ENCODE data around the gene CPEB3.

Gene CPEB3

DNA sequence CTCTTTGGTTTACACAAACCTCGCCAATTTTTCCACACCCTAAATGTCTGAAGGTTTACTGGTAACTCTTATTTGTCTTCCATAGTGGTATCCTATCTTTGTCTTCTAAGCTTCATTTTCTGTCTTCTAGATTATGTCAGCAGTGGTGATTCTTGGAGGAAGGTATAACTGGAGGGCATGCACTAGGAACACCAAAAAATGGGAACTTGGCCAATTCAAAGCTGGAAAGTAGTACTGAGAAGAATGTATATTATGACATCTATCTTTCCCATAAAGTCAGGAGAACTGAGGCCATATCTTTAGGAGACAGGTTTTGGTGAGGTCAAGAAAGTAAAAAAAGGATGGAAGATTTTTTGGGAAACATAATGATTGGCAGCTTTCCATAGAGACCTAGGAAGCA is 113.3 kb downstream of the CPEB3 start:
- Histone ChIP-seq H3K4me2 (ENCODE audit: low read length) (no peak overlapping the region), H3K27ac (ENCODE audit: low read depth, low read length, poor library complexity, severe bottlenecking) (no peak overlapping the region), H3F3A (ENCODE audit: insufficient read depth, low read length) (no peaks in the 10 kb centered on the region), H3K9me2 (ENCODE audit: low read depth, low read length) (no peaks in the 10 kb centered on the region), H3K9ac (ENCODE audit: low read length) (no peak overlapping the region), H2AFZ (ENCODE audit: low read length) (no peak overlapping the region), H3K4me3 (ENCODE audit: low read depth, low read length, poor library complexity, severe bottlenecking) (no peak overlapping the region), H4K20me1 (ENCODE audit: insufficient read depth, low read length) (no peaks in the 10 kb centered on the region), H3K9me3 (ENCODE audit: low read length) (no peaks in the 10 kb centered on the region), H3K27me3 (ENCODE audit: insufficient read depth, low read length) (no peaks in the 10 kb centered on the region), H3K36me3 (ENCODE audit: insufficient read depth, low read length) (peaks cover 10% of the 10 kb centered on the region), H3K4me1 (ENCODE audit: insufficient read depth, low read length, severe bottlenecking) (peaks cover 11% of the 10 kb centered on the region), H3K79me2 (ENCODE audit: insufficient read depth, low read length) (no peaks in the 10 kb centered on the region)
- TF ChIP-seq EZH2 (IDR thresholded peaks at IDR 0.05; ENCODE audit: borderline replicate concordance, low read length) (no peak), CTCF (IDR thresholded peaks at IDR 0.05; ENCODE audit: low read length) (no peak)

GRCh38 chr10:92175164-92175563 is 115.7 kb downstream of the CPEB3 start:
- Histone ChIP-seq H3K4me2 (ENCODE audit: low read length) (no peak overlapping the region), H4K20me1 (ENCODE audit: insufficient read depth, low read length) (no peaks in the 10 kb centered on the region)
- TF ChIP-seq CTCF (IDR thresholded peaks at IDR 0.05; ENCODE audit: low read length): no peak
- no peak for TF ChIP-seq EZH2 (IDR thresholded peaks at IDR 0.05; ENCODE audit: borderline replicate concordance, low read length)

DNA sequence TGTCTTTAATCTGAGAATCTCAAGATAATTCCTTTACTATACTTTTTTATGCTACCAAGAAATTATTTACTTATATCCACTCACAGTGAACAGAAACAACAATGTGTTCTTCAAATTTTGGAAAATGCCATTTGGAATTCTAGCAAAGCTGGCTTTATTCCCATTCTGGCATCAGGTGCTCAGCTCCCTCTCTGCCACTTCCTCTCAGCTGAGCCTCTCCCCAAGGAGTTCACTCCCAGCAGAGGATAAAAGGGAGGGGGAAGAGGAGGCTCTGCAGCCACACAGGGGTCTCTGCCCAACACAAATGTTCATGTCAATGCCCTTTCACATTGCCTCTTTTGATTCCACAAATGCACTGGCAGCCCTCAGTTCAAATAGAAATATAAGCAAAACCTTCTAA is 116.9 kb downstream of the CPEB3 start:
- Histone ChIP-seq H3K36me3 (ENCODE audit: insufficient read depth, low read length) (peaks cover 10% of the 10 kb centered on the region), H3K4me3 (ENCODE audit: low read depth, low read length, poor library complexity, severe bottlenecking) (no peak overlapping the region), H3K9ac (ENCODE audit: low read length) (no peak overlapping the region), H3K27me3 (ENCODE audit: insufficient read depth, low read length) (no peaks in the 10 kb centered on the region), H3K4me2 (ENCODE audit: low read length) (no peak overlapping the region), H3K9me3 (ENCODE audit: low read length) (no peaks in the 10 kb centered on the region), H3K4me1 (ENCODE audit: insufficient read depth, low read length, severe bottlenecking) (no peaks in the 10 kb centered on the region), H2AFZ (ENCODE audit: low read length) (no peak overlapping the region), H3K9me2 (ENCODE audit: low read depth, low read length) (no peaks in the 10 kb centered on the region), H3K27ac (ENCODE audit: low read depth, low read length, poor library complexity, severe bottlenecking) (no peak overlapping the region), H3F3A (ENCODE audit: insufficient read depth, low read length) (no peaks in the 10 kb centered on the region), H3K79me2 (ENCODE audit: insufficient read depth, low read length) (no peaks in the 10 kb centered on the region), H4K20me1 (ENCODE audit: insufficient read depth, low read length) (no peaks in the 10 kb centered on the region)
- no peak for TF ChIP-seq EZH2 (IDR thresholded peaks at IDR 0.05; ENCODE audit: borderline replicate concordance, low read length)
- no peak for TF ChIP-seq CTCF (IDR thresholded peaks at IDR 0.05; ENCODE audit: low read length)

More at GRCh38 chr10:92175164-92175563, 115.7 kb downstream of the CPEB3 start:
- no peaks in the 10 kb centered on the region for H3K9me3 ChIP-seq (ENCODE audit: low read length)
- no peak overlapping the region for H3K9ac ChIP-seq (ENCODE audit: low read length)
- no peaks in the 10 kb centered on the region for H3K27me3 ChIP-seq (ENCODE audit: insufficient read depth, low read length)
- peaks cover 10% of the 10 kb centered on the region for H3K36me3 ChIP-seq (ENCODE audit: insufficient read depth, low read length)
- no peaks in the 10 kb centered on the region for H3K4me1 ChIP-seq (ENCODE audit: insufficient read depth, low read length, severe bottlenecking)
- H3K27ac ChIP-seq (ENCODE audit: low read depth, low read length, poor library complexity, severe bottlenecking): no peak overlapping the region
- H3K4me3 ChIP-seq (ENCODE audit: low read depth, low read length, poor library complexity, severe bottlenecking): no peak overlapping the region
- H3K79me2 ChIP-seq (ENCODE audit: insufficient read depth, low read length): no peaks in the 10 kb centered on the region
- H3F3A ChIP-seq (ENCODE audit: insufficient read depth, low read length): no peaks in the 10 kb centered on the region
- no peaks in the 10 kb centered on the region for H3K9me2 ChIP-seq (ENCODE audit: low read depth, low read length)
- no peak overlapping the region for H2AFZ ChIP-seq (ENCODE audit: low read length)
